Uterus (tissue), 4 donors: ENCODE measurements around the gene TTC9B. TPM values are rescaled to one million over a fixed set of nuclear protein-coding genes. Genes with fewer than 3 reads are reported as not detected.

Source experiments
- DNase-seq, 2 donors: peaks; one replicate each; pipeline ENCODE4 v3.0.0-alpha.2; 2019 to 2020
- H3K27ac ChIP-seq, 2 donors: fragments of 200-600 bp; sonication (generic); 1 replicate in 1 of 2; 2 replicates in 1 of 2; pipeline ENCODE4 v1.5.1; 2016 to 2018
- H3K27me3 ChIP-seq, 2 donors: fragments of 200-600 bp; sonication (generic); one replicate each; pipeline ENCODE4 v1.5.1; 2018 to 2019; ENCODE audit warnings: control low read depth in 1 of 2
- H3K36me3 ChIP-seq, 2 donors: fragments of 200-600 bp; sonication (generic); one replicate each; pipeline ENCODE4 v1.5.1; 2019; ENCODE audit warnings: control low read depth in 1 of 2
- H3K4me1 ChIP-seq, 2 donors: fragments of 200-600 bp; sonication (generic); one replicate each; pipeline ENCODE4 v1.5.1; 2018 to 2019; ENCODE audit warnings: control low read depth in 1 of 2
- H3K4me3 ChIP-seq, 2 donors: fragments of 200-600 bp; sonication (generic); 1 replicate in 1 of 2; 2 replicates in 1 of 2; pipeline ENCODE4 v1.5.1; 2018 to 2019; ENCODE audit warnings: mild to moderate bottlenecking in 1 of 2
- H3K9me3 ChIP-seq, 2 donors: fragments of 200-600 bp; sonication (generic); one replicate each; pipeline ENCODE4 v1.5.1; 2019; ENCODE audit warnings: control low read depth in 1 of 2
- POLR2A ChIP-seq, 2 donors: fragments of 450-650 bp; IDR thresholded peaks; one replicate each; pipeline ENCODE4 v1.6.1; 2016; ENCODE audit warnings: antibody characterized with exemption in 2 of 2, mild to moderate bottlenecking in 1 of 2, moderate library complexity in 1 of 2
- intact Hi-C: fragments of 100-400 bp; cut with DNase I; formaldehyde crosslinking; loops from one replicate; pipeline ENCODE4 v1.15.1; 2023; ENCODE audit warnings: low total_unique reads
- total RNA-seq, 4 donors: library from RNA; depleted of rRNA in 3 of 4; stranded (reverse); fragments of >200 nt in 3 of 4; gene quantifications; one replicate each; pipeline versions ENCODE4 v1.1.0 to v1.2.4, GENCODE V29; 2014 to 2023
- TF ChIP-seq, protein P1 (sequence below), 4 experiments: fragments of 200-600 bp in 2 of 4; fragments of 450-650 bp in 2 of 4; sonication (generic) in 2 of 4; IDR thresholded peaks; one replicate each; pipeline ENCODE4 v1.5.1; 2016 to 2019; ENCODE audit warnings: antibody characterized with exemption in 4 of 4, mild to moderate bottlenecking in 2 of 4, moderate library complexity in 1 of 4
- donor health status: DM: yes; HTN: yes; CAD: no.

TTC9B gene
- total RNA-seq, 4 donors from 2014 or later = not detected

DNA sequence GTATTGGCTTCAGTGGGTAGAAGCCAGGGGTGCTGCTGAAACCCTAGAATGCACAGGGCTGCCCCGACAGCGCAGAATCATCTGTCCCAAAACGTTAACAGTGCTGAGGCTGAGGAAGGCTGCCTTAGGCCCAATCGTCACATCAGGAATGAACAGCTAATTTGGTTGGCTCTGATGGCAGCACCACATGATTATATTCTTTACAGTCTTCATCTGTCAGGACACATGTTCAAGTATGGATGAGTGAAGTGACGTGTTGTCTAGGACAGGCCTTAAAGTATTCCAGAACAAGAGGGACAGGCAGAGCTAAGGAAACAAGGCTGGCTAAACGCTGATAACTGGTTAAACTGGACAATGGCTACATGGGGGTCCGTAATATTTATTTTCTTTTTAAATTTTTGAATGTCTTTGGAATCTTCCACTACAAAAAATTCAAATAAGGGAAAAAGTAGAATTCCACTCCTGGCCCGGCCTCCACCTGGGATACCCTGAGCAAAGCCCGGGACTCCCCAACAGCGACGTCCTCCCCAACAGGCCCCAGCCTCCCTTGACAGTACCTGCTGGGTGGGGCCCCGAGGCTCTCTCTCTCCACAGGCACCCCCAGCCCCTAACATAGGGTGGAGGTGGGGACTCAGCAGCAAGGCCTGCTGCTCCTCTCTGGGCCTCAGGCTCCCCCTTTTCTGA is 23.1 kb upstream of the TTC9B start:
- peak overlapping the region; percentile 22 to 37 for H3K27ac ChIP-seq

DNA sequence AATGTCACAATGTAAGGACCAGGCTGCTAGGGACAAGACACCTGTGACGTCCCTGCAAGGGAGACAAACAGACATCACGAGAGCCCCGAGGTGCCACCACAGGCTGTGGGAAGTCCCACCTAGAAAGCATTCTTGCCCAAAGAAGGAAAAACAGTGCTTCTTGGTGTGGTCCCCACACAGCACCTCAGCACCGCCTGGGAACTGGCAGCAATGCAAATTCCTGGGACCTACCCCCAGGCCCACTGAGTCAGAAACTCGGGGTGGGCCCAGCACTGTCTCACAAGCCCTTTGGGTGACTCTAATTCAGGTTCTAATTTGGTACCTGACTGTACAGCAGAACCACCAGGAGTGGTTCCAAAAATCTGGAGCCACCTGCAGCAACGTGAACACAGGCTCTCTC is 22.1 kb upstream of the TTC9B start:
- DNase-seq = no peak
- Histone ChIP-seq H3K4me3 (no peak overlapping the region), H3K9me3 (no peaks in the 10 kb centered on the region), H3K27ac (no peak overlapping the region), H3K36me3 (no peaks in the 10 kb centered on the region), H3K4me1 (peaks cover 6% of the 10 kb centered on the region in 2 donors), H3K27me3 (no peaks in the 10 kb centered on the region)
- intact Hi-C loops = no loop called here
- TF ChIP-seq, protein P1, sequence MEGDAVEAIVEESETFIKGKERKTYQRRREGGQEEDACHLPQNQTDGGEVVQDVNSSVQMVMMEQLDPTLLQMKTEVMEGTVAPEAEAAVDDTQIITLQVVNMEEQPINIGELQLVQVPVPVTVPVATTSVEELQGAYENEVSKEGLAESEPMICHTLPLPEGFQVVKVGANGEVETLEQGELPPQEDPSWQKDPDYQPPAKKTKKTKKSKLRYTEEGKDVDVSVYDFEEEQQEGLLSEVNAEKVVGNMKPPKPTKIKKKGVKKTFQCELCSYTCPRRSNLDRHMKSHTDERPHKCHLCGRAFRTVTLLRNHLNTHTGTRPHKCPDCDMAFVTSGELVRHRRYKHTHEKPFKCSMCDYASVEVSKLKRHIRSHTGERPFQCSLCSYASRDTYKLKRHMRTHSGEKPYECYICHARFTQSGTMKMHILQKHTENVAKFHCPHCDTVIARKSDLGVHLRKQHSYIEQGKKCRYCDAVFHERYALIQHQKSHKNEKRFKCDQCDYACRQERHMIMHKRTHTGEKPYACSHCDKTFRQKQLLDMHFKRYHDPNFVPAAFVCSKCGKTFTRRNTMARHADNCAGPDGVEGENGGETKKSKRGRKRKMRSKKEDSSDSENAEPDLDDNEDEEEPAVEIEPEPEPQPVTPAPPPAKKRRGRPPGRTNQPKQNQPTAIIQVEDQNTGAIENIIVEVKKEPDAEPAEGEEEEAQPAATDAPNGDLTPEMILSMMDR (IDR thresholded peaks at IDR 0.05) = no peak
- no peak for TF ChIP-seq POLR2A (IDR thresholded peaks at IDR 0.05)

More for the DNA sequence above, 23.1 kb upstream of the TTC9B start:
- DNase-seq = no peak
- peaks cover 6% of the 10 kb centered on the region in 2 donors for H3K4me1 ChIP-seq
- no peaks in the 10 kb centered on the region for H3K36me3 ChIP-seq
- TF ChIP-seq, protein P1 (IDR thresholded peaks at IDR 0.05) = no peak
- TF ChIP-seq POLR2A (IDR thresholded peaks at IDR 0.05) = no peak
- H3K27me3 ChIP-seq = no peaks in the 10 kb centered on the region
- intact Hi-C loops = no loop called here
- no peak overlapping the region for H3K4me3 ChIP-seq
- H3K9me3 ChIP-seq = no peaks in the 10 kb centered on the region

DNA sequence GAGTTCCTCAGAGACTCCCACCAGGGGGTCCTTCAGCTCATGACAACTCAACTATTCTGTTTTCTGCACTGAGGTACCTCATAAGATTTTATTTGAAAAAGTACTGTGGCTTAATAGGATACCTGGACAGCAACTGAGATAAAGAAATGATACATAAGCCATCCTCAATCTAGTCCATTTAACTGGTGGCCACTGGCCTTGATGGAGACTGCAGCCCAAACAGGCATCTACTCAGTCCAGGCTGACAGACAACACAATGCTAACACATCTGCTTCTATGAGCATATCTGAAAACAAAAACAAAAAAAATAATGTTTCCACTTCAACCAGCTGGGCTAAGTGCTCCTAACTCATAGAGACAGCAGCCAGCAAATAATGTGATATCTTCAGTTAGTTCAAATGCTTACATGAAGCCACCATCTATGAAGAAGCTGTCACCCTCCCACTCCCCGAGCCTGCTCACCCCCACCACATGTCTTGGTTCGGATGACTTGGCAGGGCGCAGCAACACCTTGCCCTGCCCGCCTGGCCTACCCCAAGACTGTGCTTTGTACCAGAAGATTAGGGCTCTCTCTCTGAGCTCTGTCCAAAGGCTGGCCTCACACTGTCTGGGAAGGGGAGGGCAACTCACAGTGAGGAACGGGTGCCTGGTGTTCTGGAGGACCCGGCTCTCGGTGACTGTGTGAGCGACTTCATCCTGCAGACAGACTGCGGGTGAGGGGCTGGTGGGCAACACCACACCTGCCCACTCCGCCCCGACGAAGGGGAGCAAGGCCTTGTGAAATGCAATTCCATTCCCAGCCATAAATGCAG is 21.4 kb upstream of the TTC9B start:
- Histone ChIP-seq H3K4me3 (no peak overlapping the region), H3K27me3 (no peaks in the 10 kb centered on the region), H3K4me1 (peaks cover 6% of the 10 kb centered on the region in 2 donors), H3K27ac (no peak overlapping the region), H3K36me3 (no peaks in the 10 kb centered on the region), H3K9me3 (no peaks in the 10 kb centered on the region)
- intact Hi-C loops = no loop called here
- TF ChIP-seq POLR2A (IDR thresholded peaks at IDR 0.05) = no peak
- TF ChIP-seq, protein P1 (IDR thresholded peaks at IDR 0.05) = no peak
- DNase-seq = no peak

DNA sequence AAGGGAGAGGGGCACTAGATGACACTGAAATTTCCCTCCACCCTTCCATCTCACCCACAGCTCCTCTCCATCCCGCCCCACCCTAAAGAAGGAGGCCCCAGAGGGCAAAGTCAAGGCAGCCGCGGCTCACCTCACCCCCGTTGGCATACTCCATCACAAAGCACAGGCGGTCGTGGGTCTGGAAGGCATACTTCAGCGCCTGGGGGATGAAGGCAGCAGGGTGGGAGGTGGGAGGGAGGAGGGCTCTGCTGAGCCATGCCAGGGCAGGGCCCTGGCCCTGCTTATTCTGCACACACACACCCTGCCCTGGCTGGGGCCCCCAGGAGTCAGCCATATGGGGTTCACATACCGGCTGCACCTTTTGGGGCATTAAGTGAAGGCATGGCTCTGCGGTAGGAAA is 20.6 kb upstream of the TTC9B start:
- H3K36me3 ChIP-seq = no peaks in the 10 kb centered on the region
- no peaks in the 10 kb centered on the region for H3K9me3 ChIP-seq
- DNase-seq = no peak
- intact Hi-C loops = no loop called here
- no peak overlapping the region for H3K27ac ChIP-seq
- TF ChIP-seq, protein P1 (IDR thresholded peaks at IDR 0.05) = no peak
- TF ChIP-seq POLR2A (IDR thresholded peaks at IDR 0.05) = no peak
- H3K4me1 ChIP-seq = peaks cover 6% of the 10 kb centered on the region in 2 donors
- no peaks in the 10 kb centered on the region for H3K27me3 ChIP-seq
- no peak overlapping the region for H3K4me3 ChIP-seq

DNA sequence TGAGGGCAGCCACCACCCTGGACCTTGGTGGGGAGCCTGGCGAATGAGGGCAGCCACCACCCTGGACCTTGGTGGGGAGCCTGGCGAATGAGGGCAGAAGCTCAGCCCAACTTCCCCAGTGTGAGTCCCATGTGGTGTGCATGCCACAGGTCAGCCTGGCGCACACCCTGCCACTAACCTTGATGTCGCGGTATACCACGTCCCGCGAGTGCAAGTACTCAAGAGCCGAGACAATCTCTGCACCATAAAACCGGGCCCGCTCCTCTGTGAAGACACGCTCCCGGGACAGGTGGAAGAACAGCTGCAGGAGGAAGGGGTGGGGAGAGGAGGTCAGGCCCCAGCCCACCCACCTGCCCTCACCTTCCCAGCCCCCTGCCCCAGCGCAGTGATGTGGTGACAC is 19.6 kb upstream of the TTC9B start:
- no peak for TF ChIP-seq POLR2A (IDR thresholded peaks at IDR 0.05)
- TF ChIP-seq, protein P1 (IDR thresholded peaks at IDR 0.05) = no peak
- Histone ChIP-seq H3K27me3 (no peaks in the 10 kb centered on the region), H3K4me1 (peaks cover 6% of the 10 kb centered on the region in 2 donors), H3K27ac (no peak overlapping the region), H3K9me3 (no peaks in the 10 kb centered on the region), H3K4me3 (no peak overlapping the region), H3K36me3 (no peaks in the 10 kb centered on the region)
- intact Hi-C loops = no loop called here
- no peak for DNase-seq
